SK-N-SH (cell line): Measurements from ENCODE around the gene NPHS1. TPM values are rescaled to one million over a fixed set of nuclear protein-coding genes. Genes with fewer than 3 reads are reported as not detected.

Experiments used
- CTCF ChIA-PET: fragments of 300-600, 350-600 bp; formaldehyde crosslinking; extraction: SDS; loops from one replicate; lab custom pipeline; 2021; lab: Yijun Ruan, JAX
- POLR2A ChIA-PET: fragments of 350-600 bp; sonication (Branson Sonifier 250); formaldehyde crosslinking; extraction: SDS; loops from one replicate; lab custom pipeline; 2020; ENCODE audit warnings: antibody characterized with exemption, inconsistent platforms; lab: Yijun Ruan, JAX
- DNase-seq: peaks from one replicate; pipeline ENCODE4 v3.0.0; 2012
- H2AFZ ChIP-seq: fragments of 200-600 bp; sonication (generic); 2 replicates; pipeline ENCODE4 v1.8.1; 2016; ENCODE audit warnings: antibody characterized with exemption, mild to moderate bottlenecking, low read depth
- H3F3A ChIP-seq: fragments of 200-600 bp; sonication (generic); replicated peaks from 2 replicates; pipeline ENCODE3; 2016; ENCODE audit warnings: antibody characterized with exemption, mild to moderate bottlenecking; ENCODE audit not compliant: insufficient read depth
- H3K27ac ChIP-seq, 2 experiments: fragments of 200-500 bp in 1 of 2; fragments of 200-600 bp in 1 of 2; sonication (Bioruptor generic) in 1 of 2; sonication (generic), shearing (Covaris generic) in 1 of 2; 2 replicates each; pipeline versions ENCODE4 v1.5.1 to v1.6.1; 2014 to 2016; ENCODE audit warnings: low read depth in 2 of 2, inconsistent platforms in 1 of 2, low read length in 1 of 2, mild to moderate bottlenecking in 1 of 2, mixed read lengths in 1 of 2
- H3K27me3 ChIP-seq: fragments of 200-600 bp; sonication (generic), shearing (Covaris generic); 2 replicates; pipeline ENCODE4 v1.6.1; 2016; ENCODE audit warnings: mixed run types; ENCODE audit not compliant: insufficient read depth
- H3K36me3 ChIP-seq, 2 experiments: fragments of 200-500 bp in 1 of 2; fragments of 200-600 bp in 1 of 2; sonication (Bioruptor generic) in 1 of 2; sonication (generic) in 1 of 2; replicated peaks in 1 of 2; 2 replicates each; pipeline versions ENCODE3 to v1.5.1; 2014 to 2016; ENCODE audit warnings: low read length in 1 of 2, mild to moderate bottlenecking in 1 of 2; ENCODE audit not compliant: insufficient read depth in 2 of 2, control insufficient read depth in 1 of 2
- H3K4me1 ChIP-seq, 2 experiments: fragments of 200-500 bp in 1 of 2; fragments of 200-600 bp in 1 of 2; sonication (Bioruptor generic) in 1 of 2; sonication (generic), shearing (Covaris generic) in 1 of 2; 2 replicates each; pipeline versions ENCODE4 v1.5.1 to v1.6.1; 2014 to 2016; ENCODE audit warnings: low read depth in 1 of 2, low read length in 1 of 2, mixed run types in 1 of 2; ENCODE audit not compliant: insufficient read depth in 2 of 2, control insufficient read depth in 1 of 2
- H3K4me2 ChIP-seq: fragments of 200-600 bp; sonication (generic), shearing (Covaris generic); 2 replicates; pipeline ENCODE4 v1.6.1; 2017; ENCODE audit warnings: mixed run types
- H3K4me3 ChIP-seq, 2 experiments: fragments of 200-500 bp in 1 of 2; fragments of 200-600 bp in 1 of 2; sonication (Bioruptor generic) in 1 of 2; sonication (generic), shearing (Covaris generic) in 1 of 2; 2 replicates each; pipeline versions ENCODE4 v1.5.1 to v1.8.1; 2014 to 2016; ENCODE audit warnings: low read depth in 2 of 2, inconsistent platforms in 1 of 2, low read length in 1 of 2, mild to moderate bottlenecking in 1 of 2, mixed read lengths in 1 of 2, moderate library complexity in 1 of 2
- H3K79me2 ChIP-seq: fragments of 200-600 bp; sonication (generic); 2 replicates; pipeline ENCODE4 v1.8.1; 2017; ENCODE audit warnings: mild to moderate bottlenecking; ENCODE audit not compliant: insufficient read depth
- H3K9ac ChIP-seq: fragments of 200-600 bp; sonication (generic); 2 replicates; pipeline ENCODE4 v1.6.1; 2017; ENCODE audit warnings: mixed run types
- H3K9me2 ChIP-seq: fragments of 200-600 bp; sonication (generic); 2 replicates; pipeline ENCODE4 v1.6.1; 2017; ENCODE audit warnings: mixed run types
- H3K9me3 ChIP-seq: fragments of 200-600 bp; sonication (generic); 2 replicates; pipeline ENCODE4 v1.6.1; 2017; ENCODE audit warnings: mixed run types, mild to moderate bottlenecking, moderate library complexity
- H4K20me1 ChIP-seq: fragments of 200-600 bp; sonication (generic); 2 replicates; pipeline ENCODE4 v1.6.1; 2017; ENCODE audit warnings: mild to moderate bottlenecking, mixed run types; ENCODE audit not compliant: insufficient read depth
- CHD2 ChIP-seq: fragments of 150-350 bp; IDR thresholded peaks from 2 replicates; pipeline ENCODE4 v1.6.1; 2018; ENCODE audit warnings: low read length; ENCODE audit not compliant: partially characterized antibody
- FOXM1 ChIP-seq: IDR thresholded peaks from 2 replicates; pipeline ENCODE4 v1.4.0; 2012; ENCODE audit warnings: low read depth, mild to moderate bottlenecking
- GATA2 ChIP-seq: sonication (generic); formaldehyde crosslinking; IDR thresholded peaks from 2 replicates; pipeline ENCODE4 v1.5.0; 2020; ENCODE audit warnings: mild to moderate bottlenecking, missing genetic modification reagents
- MEF2A ChIP-seq: IDR thresholded peaks from 2 replicates; pipeline ENCODE4 v1.4.0; 2012; ENCODE audit warnings: low read depth, borderline replicate concordance
- NFIC ChIP-seq: IDR thresholded peaks from 2 replicates; pipeline ENCODE4 v1.4.0; 2012; ENCODE audit warnings: borderline replicate concordance
- POLR2AphosphoS5 ChIP-seq: IDR thresholded peaks from 2 replicates; pipeline ENCODE4 v1.6.1; 2012; ENCODE audit warnings: low read depth, low read length
- RXRA ChIP-seq: IDR thresholded peaks from 2 replicates; pipeline ENCODE4 v1.4.0; 2012; ENCODE audit warnings: low read depth, mild to moderate bottlenecking, borderline replicate concordance
- TCF12 ChIP-seq: IDR thresholded peaks from 2 replicates; pipeline ENCODE4 v1.4.0; 2012
- TEAD4 ChIP-seq: IDR thresholded peaks from 2 replicates; pipeline ENCODE4 v1.4.0; 2012; ENCODE audit warnings: mild to moderate bottlenecking, borderline replicate concordance; ENCODE audit not compliant: insufficient read depth
- WGBS: methylation state at CpG from one replicate; pipeline ENCODE4 v1.1.6; 2017; ENCODE audit warnings: low lambda C conversion rate; 5-methylcytosine and 5-hydroxymethylcytosine counted together
- polyA plus RNA-seq, 3 experiments: library from polyadenylated mRNA; depleted of rRNA; stranded (reverse); fragments of >200 nt; gene quantifications; 2 replicates each; pipeline ENCODE4 v1.2.3, GENCODE V29; 2012
- TF ChIP-seq, protein P1 (sequence below): fragments of 200-600 bp; sonication (generic); IDR thresholded peaks from 2 replicates; pipeline ENCODE4 v1.6.1; 2017; ENCODE audit warnings: antibody characterized with exemption, mild to moderate bottlenecking, moderate library complexity
- TF ChIP-seq, protein P2 (sequence below): IDR thresholded peaks from 2 replicates; pipeline ENCODE4 v1.4.0; 2012; ENCODE audit warnings: low read depth, borderline replicate concordance
- TF ChIP-seq, protein P3 (sequence below): IDR thresholded peaks from 2 replicates; pipeline ENCODE4 v1.6.1; 2012; ENCODE audit warnings: mild to moderate bottlenecking, low read depth, low read length, moderate library complexity

NPHS1 gene
- polyA plus RNA-seq, 1 of the 3 experiments (the other 2 are of a cell fraction) = not detected

DNA sequence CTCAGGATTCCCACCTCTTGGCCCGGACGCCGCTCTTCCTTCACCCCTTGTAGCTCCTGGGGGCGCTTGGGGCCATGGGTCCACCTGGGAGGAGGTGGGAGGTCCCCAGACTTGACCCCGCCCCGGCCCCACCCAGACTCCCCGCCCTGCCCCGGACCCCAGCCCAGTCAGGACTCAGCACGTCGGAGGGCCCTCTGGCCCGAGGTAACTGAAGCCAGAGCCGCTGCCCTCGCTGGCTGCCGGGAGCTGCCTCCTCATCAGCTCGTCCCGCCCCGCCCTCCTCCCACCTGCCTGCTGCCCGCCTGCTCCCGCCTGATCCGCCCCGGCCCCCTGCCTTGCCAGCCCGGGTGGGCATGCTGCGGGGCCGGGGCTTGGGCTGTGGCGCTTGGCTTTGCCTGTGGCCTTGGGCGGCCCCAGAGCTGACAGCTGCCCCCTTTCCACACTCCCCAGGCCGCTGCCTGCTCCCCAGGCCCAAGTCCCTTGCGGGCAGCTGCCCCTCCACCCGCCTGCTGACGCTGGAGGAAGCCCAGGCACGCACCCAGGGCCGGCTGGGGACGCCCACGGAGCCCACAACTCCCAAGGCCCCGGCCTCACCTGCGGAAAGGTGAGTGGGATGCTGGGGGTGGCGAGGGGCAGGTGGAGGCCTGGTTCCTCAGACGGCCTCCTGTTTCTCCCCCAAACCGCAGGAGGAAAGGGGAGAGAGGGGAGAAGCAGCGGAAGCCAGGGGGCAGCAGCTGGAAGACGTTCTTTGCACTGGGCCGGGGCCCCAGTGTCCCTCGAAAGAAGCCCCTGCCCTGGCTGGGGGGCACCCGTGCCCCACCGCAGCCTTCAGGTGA lies 67.6 kb downstream of the NPHS1 start:
- Histone ChIP-seq H3K4me2 (no peak overlapping the region), H3K4me3 (no peak overlapping the region), H3K79me2 (no peaks in the 10 kb centered on the region), H3K9me3 (no peaks in the 10 kb centered on the region), H3K27me3 (no peaks in the 10 kb centered on the region), H3K4me1 (no peaks in the 10 kb centered on the region), H3K9me2 (no peaks in the 10 kb centered on the region), H3K9ac (no peak overlapping the region), H3F3A (no peaks in the 10 kb centered on the region), H3K36me3 (peaks cover 0 to 8% of the 10 kb centered on the region in 2 experiments), H2AFZ (no peak overlapping the region), H3K27ac (no peak overlapping the region), H4K20me1 (no peaks in the 10 kb centered on the region)
- ChIA-PET POLR2A (interaction anchor here (0.6 kb wide), 1 partner anchor 114 kb away, joined by 3 read pairs; no protein-coding TSS in a partner anchor), CTCF (no interaction called here)
- no peak for DNase-seq
- WGBS = 93% methylated on average over 36 of the region's 45 CpGs
- no peak for TF ChIP-seq FOXM1
- no peak for TF ChIP-seq NFIC
- no peak for TF ChIP-seq TEAD4
- TF ChIP-seq TCF12 = no peak
- TF ChIP-seq POLR2AphosphoS5 = no peak
- no peak for TF ChIP-seq RXRA

DNA sequence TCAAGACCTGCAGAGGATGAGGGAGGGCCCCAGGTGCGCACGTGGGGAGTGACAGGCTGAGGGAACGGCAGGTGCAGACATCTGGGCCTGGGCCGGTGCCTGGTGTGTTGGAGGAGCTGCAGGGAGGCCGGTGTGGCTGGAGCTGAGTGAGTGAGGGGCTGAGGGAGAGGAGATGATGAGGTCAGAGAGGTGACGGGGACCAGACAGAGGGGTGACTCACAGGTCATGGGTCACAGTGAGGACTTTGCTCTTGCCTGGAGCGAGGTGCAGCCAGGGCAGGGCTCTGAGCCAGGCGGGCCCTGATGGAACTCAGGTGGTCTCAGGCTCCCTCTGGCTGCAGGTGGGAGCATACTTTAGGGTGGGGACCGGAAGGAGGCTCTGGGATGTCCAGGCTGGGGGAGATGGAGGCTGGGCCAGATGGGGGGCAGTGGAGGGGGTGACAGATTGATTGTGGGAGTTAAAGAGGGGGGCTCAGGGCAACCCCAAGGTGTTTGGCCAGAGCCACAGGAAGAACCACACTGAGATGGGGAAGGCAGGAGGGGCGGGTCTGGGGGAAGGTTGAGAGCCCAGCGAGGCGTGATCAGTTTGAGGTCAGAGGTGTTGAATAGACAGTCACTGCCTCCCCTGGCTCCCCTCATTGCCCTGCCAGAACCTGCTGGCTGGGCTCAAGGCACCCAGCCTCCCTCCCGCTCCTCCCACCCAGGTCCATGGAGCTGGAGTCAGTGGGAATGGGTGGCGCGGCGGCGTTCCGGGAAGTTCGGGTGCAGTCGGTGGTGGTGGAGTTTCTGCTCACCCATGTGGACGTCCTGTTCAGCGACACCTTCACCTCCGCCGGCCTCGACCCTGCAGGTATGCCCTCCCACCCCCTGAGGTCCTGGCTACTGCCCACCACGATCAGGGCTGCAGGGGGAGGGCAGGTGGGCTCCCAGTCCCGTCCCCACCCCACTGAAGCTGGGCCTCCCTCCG lies 68.6 kb downstream of the NPHS1 start:
- no peaks in the 10 kb centered on the region for H3F3A ChIP-seq
- no peak overlapping the region for H2AFZ ChIP-seq
- H3K27ac ChIP-seq = no peak overlapping the region
- no peaks in the 10 kb centered on the region for H3K27me3 ChIP-seq
- no peak overlapping the region for H3K9ac ChIP-seq
- no peaks in the 10 kb centered on the region for H3K4me1 ChIP-seq
- H3K9me2 ChIP-seq = no peaks in the 10 kb centered on the region
- no peak for TF ChIP-seq MEF2A
- ChIA-PET CTCF (no interaction called here), POLR2A (no interaction called here)
- H4K20me1 ChIP-seq = no peaks in the 10 kb centered on the region
- no peaks in the 10 kb centered on the region for H3K9me3 ChIP-seq
- no peak overlapping the region for H3K4me3 ChIP-seq
- no peak overlapping the region for H3K4me2 ChIP-seq
- H3K79me2 ChIP-seq = no peaks in the 10 kb centered on the region
- peaks cover 0 to 8% of the 10 kb centered on the region in 2 experiments for H3K36me3 ChIP-seq
- DNase-seq = no peak
- WGBS = 90% methylated on average over 27 of the region's 28 CpGs

DNA sequence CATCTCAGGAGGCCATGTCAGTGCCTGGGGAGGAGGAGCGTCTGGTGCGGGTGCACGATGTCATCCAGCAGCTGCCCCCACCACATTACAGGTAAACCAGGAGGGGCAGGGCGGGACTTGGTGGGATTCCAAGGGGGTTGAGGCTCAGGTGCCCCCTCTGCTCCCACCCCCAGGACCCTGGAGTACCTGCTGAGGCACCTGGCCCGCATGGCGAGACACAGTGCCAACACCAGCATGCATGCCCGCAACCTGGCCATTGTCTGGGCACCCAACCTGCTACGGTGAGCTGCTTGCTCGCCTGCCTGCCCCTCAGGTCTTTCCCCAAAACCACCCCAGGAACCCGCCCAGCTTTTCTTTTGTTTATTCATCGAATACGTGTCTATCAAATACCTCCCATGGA lies 69.7 kb downstream of the NPHS1 start:
- 92% methylated on average over 9 of the region's 12 CpGs for WGBS
- Histone ChIP-seq H3K36me3 (peaks cover 0 to 8% of the 10 kb centered on the region in 2 experiments), H3K27me3 (no peaks in the 10 kb centered on the region), H2AFZ (no peak overlapping the region), H3K4me3 (no peak overlapping the region), H3F3A (no peaks in the 10 kb centered on the region), H3K79me2 (no peaks in the 10 kb centered on the region), H3K27ac (no peak overlapping the region), H3K4me1 (no peaks in the 10 kb centered on the region), H3K9me2 (no peaks in the 10 kb centered on the region), H3K4me2 (no peak overlapping the region), H3K9ac (no peak overlapping the region), H4K20me1 (no peaks in the 10 kb centered on the region), H3K9me3 (no peaks in the 10 kb centered on the region)
- POLR2A ChIA-PET = no interaction called here
- DNase-seq = no peak
- CTCF ChIA-PET = no interaction called here
- TF ChIP-seq, protein P1, sequence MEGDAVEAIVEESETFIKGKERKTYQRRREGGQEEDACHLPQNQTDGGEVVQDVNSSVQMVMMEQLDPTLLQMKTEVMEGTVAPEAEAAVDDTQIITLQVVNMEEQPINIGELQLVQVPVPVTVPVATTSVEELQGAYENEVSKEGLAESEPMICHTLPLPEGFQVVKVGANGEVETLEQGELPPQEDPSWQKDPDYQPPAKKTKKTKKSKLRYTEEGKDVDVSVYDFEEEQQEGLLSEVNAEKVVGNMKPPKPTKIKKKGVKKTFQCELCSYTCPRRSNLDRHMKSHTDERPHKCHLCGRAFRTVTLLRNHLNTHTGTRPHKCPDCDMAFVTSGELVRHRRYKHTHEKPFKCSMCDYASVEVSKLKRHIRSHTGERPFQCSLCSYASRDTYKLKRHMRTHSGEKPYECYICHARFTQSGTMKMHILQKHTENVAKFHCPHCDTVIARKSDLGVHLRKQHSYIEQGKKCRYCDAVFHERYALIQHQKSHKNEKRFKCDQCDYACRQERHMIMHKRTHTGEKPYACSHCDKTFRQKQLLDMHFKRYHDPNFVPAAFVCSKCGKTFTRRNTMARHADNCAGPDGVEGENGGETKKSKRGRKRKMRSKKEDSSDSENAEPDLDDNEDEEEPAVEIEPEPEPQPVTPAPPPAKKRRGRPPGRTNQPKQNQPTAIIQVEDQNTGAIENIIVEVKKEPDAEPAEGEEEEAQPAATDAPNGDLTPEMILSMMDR = no peak
- no peak for TF ChIP-seq RXRA
- no peak for TF ChIP-seq CHD2
- TF ChIP-seq, protein P2, sequence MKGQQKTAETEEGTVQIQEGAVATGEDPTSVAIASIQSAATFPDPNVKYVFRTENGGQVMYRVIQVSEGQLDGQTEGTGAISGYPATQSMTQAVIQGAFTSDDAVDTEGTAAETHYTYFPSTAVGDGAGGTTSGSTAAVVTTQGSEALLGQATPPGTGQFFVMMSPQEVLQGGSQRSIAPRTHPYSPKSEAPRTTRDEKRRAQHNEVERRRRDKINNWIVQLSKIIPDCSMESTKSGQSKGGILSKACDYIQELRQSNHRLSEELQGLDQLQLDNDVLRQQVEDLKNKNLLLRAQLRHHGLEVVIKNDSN = no peak
- no peak for TF ChIP-seq GATA2 (CRISPR knock-in tag)
- TF ChIP-seq MEF2A = no peak
- TF ChIP-seq, protein P3, sequence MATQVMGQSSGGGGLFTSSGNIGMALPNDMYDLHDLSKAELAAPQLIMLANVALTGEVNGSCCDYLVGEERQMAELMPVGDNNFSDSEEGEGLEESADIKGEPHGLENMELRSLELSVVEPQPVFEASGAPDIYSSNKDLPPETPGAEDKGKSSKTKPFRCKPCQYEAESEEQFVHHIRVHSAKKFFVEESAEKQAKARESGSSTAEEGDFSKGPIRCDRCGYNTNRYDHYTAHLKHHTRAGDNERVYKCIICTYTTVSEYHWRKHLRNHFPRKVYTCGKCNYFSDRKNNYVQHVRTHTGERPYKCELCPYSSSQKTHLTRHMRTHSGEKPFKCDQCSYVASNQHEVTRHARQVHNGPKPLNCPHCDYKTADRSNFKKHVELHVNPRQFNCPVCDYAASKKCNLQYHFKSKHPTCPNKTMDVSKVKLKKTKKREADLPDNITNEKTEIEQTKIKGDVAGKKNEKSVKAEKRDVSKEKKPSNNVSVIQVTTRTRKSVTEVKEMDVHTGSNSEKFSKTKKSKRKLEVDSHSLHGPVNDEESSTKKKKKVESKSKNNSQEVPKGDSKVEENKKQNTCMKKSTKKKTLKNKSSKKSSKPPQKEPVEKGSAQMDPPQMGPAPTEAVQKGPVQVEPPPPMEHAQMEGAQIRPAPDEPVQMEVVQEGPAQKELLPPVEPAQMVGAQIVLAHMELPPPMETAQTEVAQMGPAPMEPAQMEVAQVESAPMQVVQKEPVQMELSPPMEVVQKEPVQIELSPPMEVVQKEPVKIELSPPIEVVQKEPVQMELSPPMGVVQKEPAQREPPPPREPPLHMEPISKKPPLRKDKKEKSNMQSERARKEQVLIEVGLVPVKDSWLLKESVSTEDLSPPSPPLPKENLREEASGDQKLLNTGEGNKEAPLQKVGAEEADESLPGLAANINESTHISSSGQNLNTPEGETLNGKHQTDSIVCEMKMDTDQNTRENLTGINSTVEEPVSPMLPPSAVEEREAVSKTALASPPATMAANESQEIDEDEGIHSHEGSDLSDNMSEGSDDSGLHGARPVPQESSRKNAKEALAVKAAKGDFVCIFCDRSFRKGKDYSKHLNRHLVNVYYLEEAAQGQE = no peak
